ENCODE measurements around the gene GRID1. TPM values are rescaled to one million over a fixed set of nuclear protein-coding genes. Genes with fewer than 3 reads are reported as not detected.

GRID1 gene
- total RNA-seq, 1 experiment from 2014 or later: 5.6 TPM

DNA sequence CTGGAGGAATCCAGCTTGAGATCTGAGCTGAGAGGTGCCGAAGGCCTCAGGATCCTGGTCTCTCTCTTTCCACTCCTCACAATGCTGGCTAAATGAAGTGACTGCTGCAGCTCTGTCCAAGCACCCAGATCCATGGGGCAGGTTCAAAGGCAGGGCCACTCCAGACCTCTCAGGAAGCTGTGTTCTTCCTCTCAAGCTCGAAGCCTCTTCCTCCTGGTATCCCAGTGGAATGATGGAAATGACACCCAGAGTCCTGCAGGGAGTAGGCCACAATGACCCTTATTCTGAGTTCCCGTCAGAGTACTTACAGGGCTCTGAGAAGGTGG, 574.1 kb downstream of the GRID1 start:
- H3K9ac ChIP-seq (ENCODE audit: low read length): no peak overlapping the region
- BruUV-seq (replicated peaks): no TSS peak
- intact Hi-C loops (cut with micrococcal nuclease): loop anchor here (1.0 kb wide), 1 partner anchor 347 kb away; no protein-coding TSS in a partner anchor
- ChIA-PET RAD21 (ENCODE audit: low non-redundant PET in 1 of 2, low total read pairs in 2 of 2, uncharacterized antibody in 2 of 2, unreplicated experiment in 2 of 2) (no interaction called here), POLR2A (no interaction called here), CTCF (interaction anchor here (2.1 kb wide), 1 partner anchor 347 kb away, joined by 6 read pairs; no protein-coding TSS in a partner anchor)
- peak; percentile 32 for ATAC-seq
- H3K9me3 ChIP-seq (ENCODE audit: control insufficient read depth in 1 of 2, insufficient read depth in 1 of 2, low read depth in 1 of 2, low read length in 2 of 2): no peaks in the 10 kb centered on the region
- H3K4me1 ChIP-seq (ENCODE audit: control insufficient read depth in 1 of 2, insufficient read depth in 2 of 2, low read length in 2 of 2): no peaks in the 10 kb centered on the region
- H2AFZ ChIP-seq (ENCODE audit: low read depth, low read length, poor library complexity, severe bottlenecking): no peak overlapping the region
- DNase-seq (ENCODE audit: low read depth, low spot score): no peak
- H3K79me2 ChIP-seq (ENCODE audit: insufficient read depth, low read length): no peaks in the 10 kb centered on the region
- H3K9me2 ChIP-seq (ENCODE audit: insufficient read depth): no peaks in the 10 kb centered on the region
- H3K27me3 ChIP-seq (ENCODE audit: insufficient read depth, low read length): no peaks in the 10 kb centered on the region
- H3K4me2 ChIP-seq (ENCODE audit: low read length): no peak overlapping the region
- no peaks in the 10 kb centered on the region for H3K36me3 ChIP-seq (ENCODE audit: control insufficient read depth in 1 of 2, insufficient read depth in 2 of 2, low read length in 2 of 2)
- no peak overlapping the region for H3K4me3 ChIP-seq (replicated peaks in 1 of 2; ENCODE audit: low read depth in 1 of 2, low read length in 2 of 2)
- no peak overlapping the region for H3K27ac ChIP-seq (ENCODE audit: low read depth, low read length)
- TF ChIP-seq RAD21 (IDR thresholded peaks at IDR 0.05; ENCODE audit: low read depth) (no peak), EGR1 (IDR thresholded peaks at IDR 0.05; ENCODE audit: low read depth) (no peak), CEBPB (IDR thresholded peaks at IDR 0.05; ENCODE audit: low read depth) (no peak), SRF (IDR thresholded peaks at IDR 0.05; ENCODE audit: low read depth) (no peak), POLR2A (IDR thresholded peaks at IDR 0.05; ENCODE audit: borderline replicate concordance, extremely low read depth, insufficient read depth, insufficient read length) (no peak)
- TF ChIP-seq, protein P1, sequence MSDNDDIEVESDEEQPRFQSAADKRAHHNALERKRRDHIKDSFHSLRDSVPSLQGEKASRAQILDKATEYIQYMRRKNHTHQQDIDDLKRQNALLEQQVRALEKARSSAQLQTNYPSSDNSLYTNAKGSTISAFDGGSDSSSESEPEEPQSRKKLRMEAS (IDR thresholded peaks at IDR 0.05): no peak
- TF ChIP-seq, protein P2, sequence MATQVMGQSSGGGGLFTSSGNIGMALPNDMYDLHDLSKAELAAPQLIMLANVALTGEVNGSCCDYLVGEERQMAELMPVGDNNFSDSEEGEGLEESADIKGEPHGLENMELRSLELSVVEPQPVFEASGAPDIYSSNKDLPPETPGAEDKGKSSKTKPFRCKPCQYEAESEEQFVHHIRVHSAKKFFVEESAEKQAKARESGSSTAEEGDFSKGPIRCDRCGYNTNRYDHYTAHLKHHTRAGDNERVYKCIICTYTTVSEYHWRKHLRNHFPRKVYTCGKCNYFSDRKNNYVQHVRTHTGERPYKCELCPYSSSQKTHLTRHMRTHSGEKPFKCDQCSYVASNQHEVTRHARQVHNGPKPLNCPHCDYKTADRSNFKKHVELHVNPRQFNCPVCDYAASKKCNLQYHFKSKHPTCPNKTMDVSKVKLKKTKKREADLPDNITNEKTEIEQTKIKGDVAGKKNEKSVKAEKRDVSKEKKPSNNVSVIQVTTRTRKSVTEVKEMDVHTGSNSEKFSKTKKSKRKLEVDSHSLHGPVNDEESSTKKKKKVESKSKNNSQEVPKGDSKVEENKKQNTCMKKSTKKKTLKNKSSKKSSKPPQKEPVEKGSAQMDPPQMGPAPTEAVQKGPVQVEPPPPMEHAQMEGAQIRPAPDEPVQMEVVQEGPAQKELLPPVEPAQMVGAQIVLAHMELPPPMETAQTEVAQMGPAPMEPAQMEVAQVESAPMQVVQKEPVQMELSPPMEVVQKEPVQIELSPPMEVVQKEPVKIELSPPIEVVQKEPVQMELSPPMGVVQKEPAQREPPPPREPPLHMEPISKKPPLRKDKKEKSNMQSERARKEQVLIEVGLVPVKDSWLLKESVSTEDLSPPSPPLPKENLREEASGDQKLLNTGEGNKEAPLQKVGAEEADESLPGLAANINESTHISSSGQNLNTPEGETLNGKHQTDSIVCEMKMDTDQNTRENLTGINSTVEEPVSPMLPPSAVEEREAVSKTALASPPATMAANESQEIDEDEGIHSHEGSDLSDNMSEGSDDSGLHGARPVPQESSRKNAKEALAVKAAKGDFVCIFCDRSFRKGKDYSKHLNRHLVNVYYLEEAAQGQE (IDR thresholded peaks at IDR 0.05; ENCODE audit: low read depth): no peak
- TF ChIP-seq, protein P3, sequence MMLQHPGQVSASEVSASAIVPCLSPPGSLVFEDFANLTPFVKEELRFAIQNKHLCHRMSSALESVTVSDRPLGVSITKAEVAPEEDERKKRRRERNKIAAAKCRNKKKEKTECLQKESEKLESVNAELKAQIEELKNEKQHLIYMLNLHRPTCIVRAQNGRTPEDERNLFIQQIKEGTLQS (IDR thresholded peaks at IDR 0.05): no peak
- H4K20me1 ChIP-seq (ENCODE audit: insufficient read depth): no peaks in the 10 kb centered on the region

Data from HCT116 (cell line).